Lower leg skin (tissue), 3 donors: ENCODE results near the gene CPEB3.

Source experiments
- POLR2A ChIP-seq, 2 donors: fragments of 450-650 bp; IDR thresholded peaks; one replicate each; pipeline ENCODE4 v1.6.1; 2016 to 2017; ENCODE audit warnings: antibody characterized with exemption in 2 of 2, mild to moderate bottlenecking in 1 of 2, moderate library complexity in 1 of 2
- TF ChIP-seq, protein P1 (sequence below), 3 donors: fragments of 450-650 bp; IDR thresholded peaks; one replicate each; pipeline ENCODE4 v1.5.1; 2016; ENCODE audit warnings: antibody characterized with exemption in 3 of 3, mild to moderate bottlenecking in 3 of 3, moderate library complexity in 2 of 3

DNA sequence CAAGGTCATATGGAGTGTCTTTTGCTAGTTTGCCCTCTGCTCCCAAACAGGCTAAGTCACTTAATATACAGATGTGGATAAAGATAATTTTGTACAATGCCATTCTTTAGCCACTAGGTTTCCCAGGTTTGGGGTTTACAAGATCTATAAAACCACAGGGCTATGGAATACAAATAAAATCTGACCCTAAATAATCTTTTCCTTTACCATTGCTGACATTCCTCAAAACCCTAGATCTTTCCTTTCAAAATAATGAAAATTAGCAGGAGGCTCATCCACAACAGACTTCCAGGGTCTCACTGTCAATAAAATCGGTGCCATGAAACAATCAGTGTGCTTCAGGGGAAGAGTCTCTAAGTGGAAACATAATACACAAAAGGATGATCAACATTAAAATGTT, 148.4 kb downstream of the CPEB3 start:
- TF ChIP-seq, protein P1, sequence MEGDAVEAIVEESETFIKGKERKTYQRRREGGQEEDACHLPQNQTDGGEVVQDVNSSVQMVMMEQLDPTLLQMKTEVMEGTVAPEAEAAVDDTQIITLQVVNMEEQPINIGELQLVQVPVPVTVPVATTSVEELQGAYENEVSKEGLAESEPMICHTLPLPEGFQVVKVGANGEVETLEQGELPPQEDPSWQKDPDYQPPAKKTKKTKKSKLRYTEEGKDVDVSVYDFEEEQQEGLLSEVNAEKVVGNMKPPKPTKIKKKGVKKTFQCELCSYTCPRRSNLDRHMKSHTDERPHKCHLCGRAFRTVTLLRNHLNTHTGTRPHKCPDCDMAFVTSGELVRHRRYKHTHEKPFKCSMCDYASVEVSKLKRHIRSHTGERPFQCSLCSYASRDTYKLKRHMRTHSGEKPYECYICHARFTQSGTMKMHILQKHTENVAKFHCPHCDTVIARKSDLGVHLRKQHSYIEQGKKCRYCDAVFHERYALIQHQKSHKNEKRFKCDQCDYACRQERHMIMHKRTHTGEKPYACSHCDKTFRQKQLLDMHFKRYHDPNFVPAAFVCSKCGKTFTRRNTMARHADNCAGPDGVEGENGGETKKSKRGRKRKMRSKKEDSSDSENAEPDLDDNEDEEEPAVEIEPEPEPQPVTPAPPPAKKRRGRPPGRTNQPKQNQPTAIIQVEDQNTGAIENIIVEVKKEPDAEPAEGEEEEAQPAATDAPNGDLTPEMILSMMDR (IDR thresholded peaks at IDR 0.05), result no peak
- TF ChIP-seq POLR2A (IDR thresholded peaks at IDR 0.05), result no peak
